CD14-positive monocyte (primary cell): ENCODE results near the gene ZBTB39. TPM values are rescaled to one million over a fixed set of nuclear protein-coding genes. Genes with fewer than 3 reads are reported as not detected.
A peak's percentile ranks its signal among the peaks of the same experiment; 100 is the strongest.

ENCODE experiments used
- DNase-seq, 3 donors: peaks; one replicate each; pipeline ENCODE4 v3.0.0-alpha.2; 2011 to 2022
- H2AFZ ChIP-seq: 2 replicates; pipeline ENCODE4 v1.6.0; 2012; ENCODE audit warnings: mild to moderate bottlenecking, low read depth, low read length, inconsistent platforms; ENCODE audit not compliant: insufficient read depth, poor library complexity, severe bottlenecking
- H3K27ac ChIP-seq, 2 donors: 1 replicate in 1 of 2; 2 replicates in 1 of 2; pipeline ENCODE4 v1.5.1; 2012 to 2013; ENCODE audit warnings: low read length in 2 of 2, control low read depth in 1 of 2, inconsistent platforms in 1 of 2, low read depth in 1 of 2, mild to moderate bottlenecking in 1 of 2
- H3K27me3 ChIP-seq, 2 donors: one replicate each; pipeline versions ENCODE4 v1.6.0 to v1.6.1; 2011 to 2013; ENCODE audit warnings: low read length in 2 of 2; ENCODE audit not compliant: control insufficient read depth in 2 of 2, insufficient read depth in 2 of 2
- H3K36me3 ChIP-seq, 2 donors: replicated peaks in 1 of 2; 1 replicate in 1 of 2; 2 replicates in 1 of 2; pipeline versions ENCODE4 v1.5.1 to v1.6.1; 2012 to 2013; ENCODE audit warnings: low read length in 2 of 2, control low read depth in 1 of 2, inconsistent platforms in 1 of 2, mild to moderate bottlenecking in 1 of 2; ENCODE audit not compliant: insufficient read depth in 2 of 2, control insufficient read depth in 1 of 2
- H3K4me1 ChIP-seq, 2 donors: 1 replicate in 1 of 2; 2 replicates in 1 of 2; pipeline versions ENCODE4 v1.5.1 to v1.6.1; 2012 to 2013; ENCODE audit warnings: low read length in 2 of 2, control low read depth in 1 of 2, inconsistent platforms in 1 of 2, mild to moderate bottlenecking in 1 of 2, moderate library complexity in 1 of 2; ENCODE audit not compliant: insufficient read depth in 2 of 2, control insufficient read depth in 1 of 2
- H3K4me2 ChIP-seq: replicated peaks from 2 replicates; pipeline ENCODE3; 2012; ENCODE audit warnings: low read length, moderate library complexity, mild to moderate bottlenecking; ENCODE audit not compliant: poor library complexity, severe bottlenecking; ENCODE audit errors: extremely low read depth
- H3K4me3 ChIP-seq, 3 experiments: fragments of 200-600 bp in 1 of 3; sonication (generic) in 1 of 3; replicated peaks in 1 of 3; 1 replicate in 2 of 3; 2 replicates in 1 of 3; pipeline ENCODE4 v1.5.1; 2011 to 2013; ENCODE audit warnings: low read length in 3 of 3, mild to moderate bottlenecking in 3 of 3, control low read depth in 2 of 3, low read depth in 2 of 3, inconsistent platforms in 1 of 3, moderate library complexity in 1 of 3
- H3K79me2 ChIP-seq: 2 replicates; pipeline ENCODE4 v1.6.0; 2012; ENCODE audit warnings: mild to moderate bottlenecking, control low read depth, inconsistent platforms, low read length, moderate library complexity; ENCODE audit not compliant: insufficient read depth
- H3K9ac ChIP-seq: 2 replicates; pipeline ENCODE4 v1.6.0; 2017; ENCODE audit warnings: low read length, mild to moderate bottlenecking; ENCODE audit not compliant: insufficient read depth, poor library complexity, severe bottlenecking
- H3K9me3 ChIP-seq, 2 donors: replicated peaks in 1 of 2; 1 replicate in 1 of 2; 2 replicates in 1 of 2; pipeline versions ENCODE4 v1.5.1 to v1.6.1; 2012 to 2013; ENCODE audit warnings: low read length in 2 of 2, control low read depth in 1 of 2; ENCODE audit not compliant: control insufficient read depth in 1 of 2, insufficient read depth in 1 of 2
- H4K20me1 ChIP-seq: 2 replicates; pipeline ENCODE4 v1.6.0; 2012; ENCODE audit warnings: mild to moderate bottlenecking, low read length, control low read depth, moderate library complexity; ENCODE audit not compliant: insufficient read depth
- H3K27ac Mint-ChIP-seq, 7 donors: one replicate each; pipeline ENCODE4 v1.8.0; 2020; ENCODE audit warnings: mild to moderate bottlenecking in 7 of 7, mixed read lengths in 7 of 7, moderate library complexity in 6 of 7, inconsistent platforms in 2 of 7
- H3K27me3 Mint-ChIP-seq, 3 donors: one replicate each; pipeline ENCODE4 v1.8.0; 2021 to 2022; ENCODE audit warnings: low read depth in 3 of 3, mild to moderate bottlenecking in 3 of 3, mixed read lengths in 3 of 3, moderate library complexity in 3 of 3, inconsistent platforms in 1 of 3
- H3K36me3 Mint-ChIP-seq, 2 donors: one replicate each; pipeline ENCODE4 v1.8.0; 2020; ENCODE audit warnings: mixed read lengths in 2 of 2, inconsistent platforms in 1 of 2, mild to moderate bottlenecking in 1 of 2
- H3K4me1 Mint-ChIP-seq: one replicate; pipeline ENCODE4 v1.8.0; 2020; ENCODE audit warnings: mild to moderate bottlenecking, mixed read lengths
- H3K4me3 Mint-ChIP-seq, 2 donors: one replicate each; pipeline ENCODE4 v1.8.0; 2020; ENCODE audit warnings: mild to moderate bottlenecking in 2 of 2, mixed read lengths in 2 of 2, moderate library complexity in 1 of 2
- H3K9me3 Mint-ChIP-seq, 7 donors: one replicate each; pipeline ENCODE4 v1.8.0; 2020 to 2022; ENCODE audit warnings: mixed read lengths in 7 of 7, mild to moderate bottlenecking in 6 of 7, moderate library complexity in 6 of 7, inconsistent platforms in 2 of 7
- CTCF ChIP-seq: fragments of 200-600 bp; IDR thresholded peaks from one replicate; pipeline ENCODE4 v1.8.0; 2022; ENCODE audit warnings: antibody characterized with exemption, mild to moderate bottlenecking
- WGBS: methylation state at CpG from one replicate; pipeline ENCODE4 v1.1.5; 2013; ENCODE audit warnings: missing lambda C conversion rate; ENCODE audit not compliant: insufficient coverage; 5-methylcytosine and 5-hydroxymethylcytosine counted together
- intact Hi-C, 2 donors: fragments of 100-400 bp; cut with micrococcal nuclease; formaldehyde crosslinking; loops; one replicate each; pipeline versions ENCODE4 v1.15.0 to v1.15.1; 2023
- polyA plus RNA-seq, 3 donors: library from polyadenylated mRNA; depleted of rRNA in 1 of 3; unstranded in 2 of 3; stranded (reverse) in 1 of 3; fragments of 300-500 nt in 2 of 3; fragments of >200 nt in 1 of 3; fragmentation: Illumina TruSeq in 2 of 3; gene quantifications; 1 replicate in 2 of 3; 2 replicates in 1 of 3; pipeline ENCODE4 v1.2.3, GENCODE V29; 2012 to 2021

ZBTB39 gene
- polyA plus RNA-seq, 3 donors: 0.65 to 3.7 (median 1.2) TPM

GRCh38 chr12:56996793-56997545, 9.4 kb downstream of the ZBTB39 start:
- peaks cover 10% of the 10 kb centered on the region for H4K20me1 ChIP-seq
- TF ChIP-seq CTCF: no peak
- no peak for DNase-seq
- no peaks in the 10 kb centered on the region for H3K27me3 ChIP-seq
- no peak overlapping the region for H3K4me3 ChIP-seq
- H3K4me2 ChIP-seq: no peak overlapping the region
- peaks cover 4% of the 10 kb centered on the region for H3K4me1 Mint-ChIP-seq
- H3K4me3 Mint-ChIP-seq: no peak overlapping the region
- peaks cover 0 to 1% of the 10 kb centered on the region in 2 donors for H3K4me1 ChIP-seq
- intact Hi-C loops: no loop called here
- H3K27ac ChIP-seq: no peak overlapping the region
- H3K36me3 Mint-ChIP-seq: peaks cover 32 to 48% of the 10 kb centered on the region in 2 donors
- H3K27me3 Mint-ChIP-seq: peaks cover 0 to 5% (median 3%) of the 10 kb centered on the region in 3 donors
- no peaks in the 10 kb centered on the region for H3K79me2 ChIP-seq
- H3K36me3 ChIP-seq: peaks cover 13 to 36% of the 10 kb centered on the region in 2 donors
- no peak overlapping the region for H3K9ac ChIP-seq
- no peaks in the 10 kb centered on the region for H3K9me3 ChIP-seq
- H3K27ac Mint-ChIP-seq: no peak overlapping the region
- 96% methylated on average over 8 of the region's 12 CpGs for WGBS
- H2AFZ ChIP-seq: no peak overlapping the region
- H3K9me3 Mint-ChIP-seq: no peaks in the 10 kb centered on the region

- no peak overlapping the region for H3K9ac ChIP-seq
- H3K79me2 ChIP-seq: no peaks in the 10 kb centered on the region
- H3K27me3 ChIP-seq: no peaks in the 10 kb centered on the region
- Mint-ChIP-seq H3K4me1 (peaks cover 13% of the 10 kb centered on the region), H3K4me3 (no peak overlapping the region), H3K9me3 (no peaks in the 10 kb centered on the region), H3K27ac (peak overlapping the region in 1 of 7 donors; percentile 6), H3K36me3 (peaks cover 23 to 40% of the 10 kb centered on the region in 2 donors), H3K27me3 (peaks cover 0 to 5% (median 3%) of the 10 kb centered on the region in 3 donors)
- no peaks in the 10 kb centered on the region for H3K9me3 ChIP-seq
- peaks cover 9 to 11% of the 10 kb centered on the region in 2 donors for H3K4me1 ChIP-seq
- H3K4me3 ChIP-seq: no peak overlapping the region
- no peak for DNase-seq
- intact Hi-C loops: no loop called here
- no peak overlapping the region for H3K27ac ChIP-seq
- H3K4me2 ChIP-seq: no peak overlapping the region
- H2AFZ ChIP-seq: no peak overlapping the region
- H4K20me1 ChIP-seq: peaks cover 3% of the 10 kb centered on the region
- WGBS: 97% methylated on average over 11 of the region's 11 CpGs
- no peak for TF ChIP-seq CTCF
- H3K36me3 ChIP-seq: peaks cover 10 to 30% of the 10 kb centered on the region in 2 donors
Measured at GRCh38 chr12:56995930-56996496, 10.3 kb downstream of the ZBTB39 start.
